Endothelial cell (in vitro differentiated cells): ENCODE data around the gene RAPGEF3. TPM values are rescaled to one million over a fixed set of nuclear protein-coding genes. Genes with fewer than 3 reads are reported as not detected.

Experiments
- DNase-seq: peaks from one replicate; pipeline ENCODE4 v3.0.0; 2021; ENCODE audit warnings: low spot score
- H3K27ac Mint-ChIP-seq: one replicate; pipeline ENCODE4 v1.8.0; 2021; ENCODE audit warnings: mixed read lengths, inconsistent platforms; ENCODE audit not compliant: unreplicated experiment
- H3K27me3 Mint-ChIP-seq: one replicate; pipeline ENCODE4 v1.8.0; 2021; ENCODE audit warnings: mild to moderate bottlenecking, moderate library complexity, mixed read lengths, inconsistent platforms; ENCODE audit not compliant: unreplicated experiment
- H3K36me3 Mint-ChIP-seq: one replicate; pipeline ENCODE4 v1.8.0; 2021; ENCODE audit warnings: mild to moderate bottlenecking, low read depth, mixed read lengths, inconsistent platforms; ENCODE audit not compliant: unreplicated experiment
- H3K4me1 Mint-ChIP-seq: one replicate; pipeline ENCODE4 v1.8.0; 2021; ENCODE audit warnings: mild to moderate bottlenecking, mixed read lengths, inconsistent platforms; ENCODE audit not compliant: unreplicated experiment
- H3K4me3 Mint-ChIP-seq: one replicate; pipeline ENCODE4 v1.8.0; 2021; ENCODE audit warnings: mild to moderate bottlenecking, mixed read lengths, inconsistent platforms; ENCODE audit not compliant: unreplicated experiment
- H3K9me3 Mint-ChIP-seq: one replicate; pipeline ENCODE4 v1.8.0; 2021; ENCODE audit warnings: mixed read lengths, inconsistent platforms; ENCODE audit not compliant: unreplicated experiment
- total RNA-seq: library from RNA; stranded (reverse); fragmentation: NEBNext Ultra II Directional; extraction: Animal tissue kit (Norgen Biotek cat#: 25700); gene quantifications from one replicate; pipeline ENCODE4 v1.2.1, GENCODE V29; 2021; ENCODE audit not compliant: unreplicated experiment
- TF ChIP-seq, protein P1 (sequence below): fragments of 200-600 bp; sonication (generic); IDR thresholded peaks from one replicate; pipeline ENCODE4 v1.5.0; 2021; ENCODE audit warnings: antibody characterized with exemption; ENCODE audit not compliant: unreplicated experiment

The RAPGEF3 gene
- total RNA-seq, 1 donor from 2014 or later, result 81.5 TPM

- peak overlapping the region; percentile 48 for H3K4me3 Mint-ChIP-seq
- H3K4me1 Mint-ChIP-seq, result peaks cover 16% of the 10 kb centered on the region
- H3K27me3 Mint-ChIP-seq, result peaks cover 27% of the 10 kb centered on the region
- TF ChIP-seq, protein P1, sequence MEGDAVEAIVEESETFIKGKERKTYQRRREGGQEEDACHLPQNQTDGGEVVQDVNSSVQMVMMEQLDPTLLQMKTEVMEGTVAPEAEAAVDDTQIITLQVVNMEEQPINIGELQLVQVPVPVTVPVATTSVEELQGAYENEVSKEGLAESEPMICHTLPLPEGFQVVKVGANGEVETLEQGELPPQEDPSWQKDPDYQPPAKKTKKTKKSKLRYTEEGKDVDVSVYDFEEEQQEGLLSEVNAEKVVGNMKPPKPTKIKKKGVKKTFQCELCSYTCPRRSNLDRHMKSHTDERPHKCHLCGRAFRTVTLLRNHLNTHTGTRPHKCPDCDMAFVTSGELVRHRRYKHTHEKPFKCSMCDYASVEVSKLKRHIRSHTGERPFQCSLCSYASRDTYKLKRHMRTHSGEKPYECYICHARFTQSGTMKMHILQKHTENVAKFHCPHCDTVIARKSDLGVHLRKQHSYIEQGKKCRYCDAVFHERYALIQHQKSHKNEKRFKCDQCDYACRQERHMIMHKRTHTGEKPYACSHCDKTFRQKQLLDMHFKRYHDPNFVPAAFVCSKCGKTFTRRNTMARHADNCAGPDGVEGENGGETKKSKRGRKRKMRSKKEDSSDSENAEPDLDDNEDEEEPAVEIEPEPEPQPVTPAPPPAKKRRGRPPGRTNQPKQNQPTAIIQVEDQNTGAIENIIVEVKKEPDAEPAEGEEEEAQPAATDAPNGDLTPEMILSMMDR, result no peak
- H3K9me3 Mint-ChIP-seq, result no peaks in the 10 kb centered on the region
- DNase-seq, result no peak
- peak overlapping the region; percentile 42 for H3K27ac Mint-ChIP-seq
- peaks cover 48% of the 10 kb centered on the region for H3K36me3 Mint-ChIP-seq
These were observed 15.3 kb downstream of the RAPGEF3 start for GRCh38 chr12:47743311-47743860.

GRCh38 chr12:47742253-47742825 lies 16.3 kb downstream of the RAPGEF3 start:
- Mint-ChIP-seq H3K27me3 (peaks cover 27% of the 10 kb centered on the region), H3K27ac (peak overlapping the region; percentile 78), H3K4me3 (peak overlapping the region; percentile 56), H3K4me1 (peaks cover 16% of the 10 kb centered on the region), H3K36me3 (peaks cover 48% of the 10 kb centered on the region), H3K9me3 (no peaks in the 10 kb centered on the region)
- TF ChIP-seq, protein P1, result peak; percentile 98
- peak; percentile 69 for DNase-seq

- Mint-ChIP-seq H3K27ac (no peak overlapping the region), H3K27me3 (peaks cover 26% of the 10 kb centered on the region), H3K36me3 (peaks cover 45% of the 10 kb centered on the region), H3K9me3 (no peaks in the 10 kb centered on the region), H3K4me3 (no peak overlapping the region), H3K4me1 (peaks cover 18% of the 10 kb centered on the region)
- TF ChIP-seq, protein P1, result no peak
- DNase-seq, result no peak
These were observed 17.4 kb downstream of the RAPGEF3 start for GRCh38 chr12:47741340-47741703.

- Mint-ChIP-seq H3K9me3 (no peaks in the 10 kb centered on the region), H3K27ac (no peak overlapping the region), H3K4me3 (no peak overlapping the region), H3K27me3 (peaks cover 25% of the 10 kb centered on the region), H3K4me1 (peaks cover 20% of the 10 kb centered on the region), H3K36me3 (peaks cover 39% of the 10 kb centered on the region)
- no peak for DNase-seq
- TF ChIP-seq, protein P1, result no peak
These were observed 17.9 kb downstream of the RAPGEF3 start for GRCh38 chr12:47740606-47741339.

DNA sequence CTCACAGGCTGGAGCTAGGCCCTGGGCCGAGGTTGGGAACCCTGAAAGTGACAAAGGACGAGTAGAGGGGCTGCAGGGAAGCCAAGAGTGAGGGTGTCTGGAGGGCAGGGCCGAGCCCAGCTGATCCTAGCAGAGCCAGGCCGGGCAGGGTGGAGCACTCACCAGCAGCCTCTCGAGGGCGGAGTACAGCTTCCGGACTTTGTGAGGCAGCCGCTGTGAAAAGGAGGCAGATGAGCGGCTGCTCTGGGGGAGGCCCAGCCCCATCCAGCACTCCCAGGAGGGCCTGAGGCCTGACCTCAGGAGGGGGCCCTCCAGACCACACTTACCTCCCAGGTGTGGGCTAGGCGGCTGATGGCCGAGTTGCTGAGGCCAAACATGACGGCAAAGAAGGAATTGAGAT lies 18.7 kb downstream of the RAPGEF3 start:
- peaks cover 25% of the 10 kb centered on the region for H3K4me1 Mint-ChIP-seq
- peaks cover 23% of the 10 kb centered on the region for H3K27me3 Mint-ChIP-seq
- TF ChIP-seq, protein P1, result no peak

More for the DNA sequence above, 18.7 kb downstream of the RAPGEF3 start:
- no peak for DNase-seq
- Mint-ChIP-seq H3K4me3 (no peak overlapping the region), H3K36me3 (peaks cover 37% of the 10 kb centered on the region), H3K27ac (no peak overlapping the region), H3K9me3 (no peaks in the 10 kb centered on the region)
